Tibial nerve (tissue), 4 donors: Measurements from ENCODE around the gene ZNF775. TPM values are rescaled to one million over a fixed set of nuclear protein-coding genes. Genes with fewer than 3 reads are reported as not detected.

Experiments
- DNase-seq, 2 donors: peaks; one replicate each; pipeline ENCODE4 v3.0.0-alpha.2; 2019; ENCODE audit warnings: low spot score in 2 of 2
- H3K27ac ChIP-seq, 4 donors: fragments of 200-600 bp; sonication (generic) in 3 of 4; one replicate each; pipeline ENCODE4 v1.5.1; 2017 to 2019; ENCODE audit warnings: mild to moderate bottlenecking in 1 of 4
- H3K27me3 ChIP-seq, 2 donors: fragments of 200-600 bp; sonication (generic) in 1 of 2; one replicate each; pipeline versions ENCODE4 v1.5.1 to v1.6.0; 2017 to 2019
- H3K36me3 ChIP-seq, 3 donors: fragments of 200-600 bp; sonication (generic); one replicate each; pipeline ENCODE4 v1.5.1; 2018 to 2019
- H3K4me1 ChIP-seq, 4 donors: fragments of 200-600 bp; sonication (generic) in 3 of 4; one replicate each; pipeline ENCODE4 v1.5.1; 2017 to 2019
- H3K4me3 ChIP-seq, 4 donors: fragments of 200-600 bp; sonication (generic) in 3 of 4; one replicate each; pipeline ENCODE4 v1.5.1; 2017 to 2019; ENCODE audit warnings: mild to moderate bottlenecking in 1 of 4, moderate library complexity in 1 of 4
- H3K9me3 ChIP-seq, 4 donors: fragments of 200-600 bp; sonication (generic) in 3 of 4; one replicate each; pipeline ENCODE4 v1.5.1; 2017 to 2019
- EP300 ChIP-seq, 2 donors: sonication (generic); formaldehyde crosslinking; IDR thresholded peaks; one replicate each; pipeline ENCODE4 v1.6.1; 2017; ENCODE audit warnings: antibody characterized with exemption in 2 of 2, mild to moderate bottlenecking in 1 of 2
- POLR2A ChIP-seq, 2 donors: fragments of 450-650 bp; IDR thresholded peaks; one replicate each; pipeline ENCODE4 v1.6.1; 2017; ENCODE audit warnings: antibody characterized with exemption in 2 of 2, mild to moderate bottlenecking in 2 of 2, moderate library complexity in 2 of 2
- WGBS, 2 donors: methylation state at CpG; one replicate each; pipeline ENCODE4 v1.1.5; 2018; 5-methylcytosine and 5-hydroxymethylcytosine counted together
- total RNA-seq, 4 donors: library from RNA; depleted of rRNA; stranded (reverse); fragments of >200 nt; gene quantifications; one replicate each; pipeline ENCODE4 v1.1.0, GENCODE V29; 2016
- TF ChIP-seq, protein P1 (sequence below), 5 experiments: fragments of 200-600 bp in 3 of 5; fragments of 450-650 bp in 2 of 5; sonication (generic) in 3 of 5; IDR thresholded peaks; one replicate each; pipeline ENCODE4 v1.5.1; 2016 to 2019; ENCODE audit warnings: antibody characterized with exemption in 5 of 5, mild to moderate bottlenecking in 3 of 5, moderate library complexity in 2 of 5

Gene ZNF775
- total RNA-seq, 4 donors from 2014 or later = 5.9 to 14.3 (median 11.6) TPM

- Histone ChIP-seq H3K4me3 (no peak overlapping the region), H3K27me3 (no peaks in the 10 kb centered on the region), H3K36me3 (peaks cover 0 to 32% (median 5%) of the 10 kb centered on the region in 3 donors), H3K9me3 (no peaks in the 10 kb centered on the region), H3K4me1 (peaks cover 0 to 36% (median 4%) of the 10 kb centered on the region in 4 donors), H3K27ac (no peak overlapping the region)
- no peak for TF ChIP-seq EP300 (IDR thresholded peaks at IDR 0.05)
- no peak for TF ChIP-seq POLR2A (IDR thresholded peaks at IDR 0.05)
- TF ChIP-seq, protein P1, sequence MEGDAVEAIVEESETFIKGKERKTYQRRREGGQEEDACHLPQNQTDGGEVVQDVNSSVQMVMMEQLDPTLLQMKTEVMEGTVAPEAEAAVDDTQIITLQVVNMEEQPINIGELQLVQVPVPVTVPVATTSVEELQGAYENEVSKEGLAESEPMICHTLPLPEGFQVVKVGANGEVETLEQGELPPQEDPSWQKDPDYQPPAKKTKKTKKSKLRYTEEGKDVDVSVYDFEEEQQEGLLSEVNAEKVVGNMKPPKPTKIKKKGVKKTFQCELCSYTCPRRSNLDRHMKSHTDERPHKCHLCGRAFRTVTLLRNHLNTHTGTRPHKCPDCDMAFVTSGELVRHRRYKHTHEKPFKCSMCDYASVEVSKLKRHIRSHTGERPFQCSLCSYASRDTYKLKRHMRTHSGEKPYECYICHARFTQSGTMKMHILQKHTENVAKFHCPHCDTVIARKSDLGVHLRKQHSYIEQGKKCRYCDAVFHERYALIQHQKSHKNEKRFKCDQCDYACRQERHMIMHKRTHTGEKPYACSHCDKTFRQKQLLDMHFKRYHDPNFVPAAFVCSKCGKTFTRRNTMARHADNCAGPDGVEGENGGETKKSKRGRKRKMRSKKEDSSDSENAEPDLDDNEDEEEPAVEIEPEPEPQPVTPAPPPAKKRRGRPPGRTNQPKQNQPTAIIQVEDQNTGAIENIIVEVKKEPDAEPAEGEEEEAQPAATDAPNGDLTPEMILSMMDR (IDR thresholded peaks at IDR 0.05) = no peak
- 93 to 98% methylated on average over 53 to 81 of the region's 91 CpGs for WGBS, 2 donors
- DNase-seq = no peak
Observed at GRCh38 chr7:150397346-150398107, 18.4 kb downstream of the ZNF775 start.

- WGBS, 2 donors = 77 to 80% methylated on average over 27 of the region's 27 CpGs
- H3K9me3 ChIP-seq = no peaks in the 10 kb centered on the region
- H3K36me3 ChIP-seq = peaks cover 0 to 32% (median 5%) of the 10 kb centered on the region in 3 donors
- TF ChIP-seq EP300 (IDR thresholded peaks at IDR 0.05) = no peak
- TF ChIP-seq, protein P1 (IDR thresholded peaks at IDR 0.05) = no peak
- no peak for TF ChIP-seq POLR2A (IDR thresholded peaks at IDR 0.05)
- no peak overlapping the region for H3K4me3 ChIP-seq
- peaks cover 0 to 38% (median 4%) of the 10 kb centered on the region in 4 donors for H3K4me1 ChIP-seq
- H3K27ac ChIP-seq = no peak overlapping the region
- no peak for DNase-seq
- no peaks in the 10 kb centered on the region for H3K27me3 ChIP-seq
Observed at GRCh38 chr7:150398108-150398964, 19.2 kb downstream of the ZNF775 start.

DNA sequence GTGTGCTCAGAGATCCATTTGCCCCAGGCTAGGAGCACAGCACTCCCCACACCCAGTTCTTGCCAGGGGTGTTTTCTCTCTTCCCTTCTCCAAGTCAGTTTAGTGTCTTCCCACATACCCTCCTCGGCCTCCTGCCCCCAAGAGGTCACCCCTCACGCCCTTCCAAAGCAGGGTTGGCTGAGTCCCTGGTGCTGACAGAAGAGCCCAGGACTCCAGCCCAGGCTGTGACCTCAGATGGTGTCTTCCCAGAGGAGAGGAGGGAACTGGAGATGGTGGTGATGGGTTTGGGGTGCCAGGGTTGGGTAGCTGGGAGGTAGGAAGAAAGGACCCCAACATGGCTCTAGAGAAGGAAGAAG lies 19.8 kb downstream of the ZNF775 start:
- H3K27me3 ChIP-seq = no peaks in the 10 kb centered on the region
- H3K4me1 ChIP-seq = peaks cover 0 to 44% (median 6%) of the 10 kb centered on the region in 4 donors
- no peak overlapping the region for H3K27ac ChIP-seq
- peaks cover 0 to 32% (median 5%) of the 10 kb centered on the region in 3 donors for H3K36me3 ChIP-seq
- TF ChIP-seq EP300 (IDR thresholded peaks at IDR 0.05) (no peak), POLR2A (IDR thresholded peaks at IDR 0.05) (no peak)
- TF ChIP-seq, protein P1 (IDR thresholded peaks at IDR 0.05) = no peak
- no peak for DNase-seq
- no peak overlapping the region for H3K4me3 ChIP-seq
- 44 to 71% methylated on average over 2 of the region's 2 CpGs for WGBS, 2 donors
- no peaks in the 10 kb centered on the region for H3K9me3 ChIP-seq

GRCh38 chr7:150399421-150400007 lies 20.4 kb downstream of the ZNF775 start:
- H3K27me3 ChIP-seq = no peaks in the 10 kb centered on the region
- 79 to 86% methylated on average over 15 of the region's 15 CpGs for WGBS, 2 donors
- no peak overlapping the region for H3K4me3 ChIP-seq
- TF ChIP-seq EP300 (IDR thresholded peaks at IDR 0.05) (no peak), POLR2A (IDR thresholded peaks at IDR 0.05) (no peak)
- TF ChIP-seq, protein P1 (IDR thresholded peaks at IDR 0.05) = no peak
- no peak overlapping the region for H3K27ac ChIP-seq
- H3K9me3 ChIP-seq = no peaks in the 10 kb centered on the region
- H3K36me3 ChIP-seq = peaks cover 0 to 32% (median 5%) of the 10 kb centered on the region in 3 donors
- H3K4me1 ChIP-seq = peaks cover 0 to 44% (median 10%) of the 10 kb centered on the region in 4 donors
- DNase-seq = no peak
